ENCODE results near the gene KCNQ4. TPM values are rescaled to one million over a fixed set of nuclear protein-coding genes. Genes with fewer than 3 reads are reported as not detected.
A peak's percentile ranks its signal among the peaks of the same experiment; 100 is the strongest.

The KCNQ4 gene
- total and polyA plus RNA-seq, 2 experiments from 2014 or later = 1.3 to 3.0 TPM

GRCh38 chr1:40806731-40807695 is 23.4 kb downstream of the KCNQ4 start:
- H3K36me3 Mint-ChIP-seq (ENCODE audit: low read depth) = no peaks in the 10 kb centered on the region; the same call in 2 of the 3 replicates
- Histone ChIP-seq H3F3A (replicated peaks; ENCODE audit: low read depth) (no peaks in the 10 kb centered on the region; the same call in 1 of the 2 replicates), H3K4me3 (no peak overlapping the region), H3K4me1 (ENCODE audit: insufficient read depth) (peaks cover 32% of the 10 kb centered on the region), H3K36me3 (ENCODE audit: insufficient read depth) (no peaks in the 10 kb centered on the region), H3K9me2 (ENCODE audit: insufficient read depth) (no peaks in the 10 kb centered on the region), H3K27ac (ENCODE audit: low read depth) (no peak overlapping the region), H3K4me2 (no peak overlapping the region), H3K27me3 (ENCODE audit: insufficient read depth) (peaks cover under 1% of the 10 kb centered on the region; the same call in 1 of the 2 replicates), H3K79me2 (replicated peaks; ENCODE audit: insufficient read depth) (no peaks in the 10 kb centered on the region), H4K20me1 (replicated peaks; ENCODE audit: insufficient read depth) (no peaks in the 10 kb centered on the region), H2AFZ (peak overlapping the region; percentile 59; the same call in 1 of the 2 replicates)
- H3K4me3 Mint-ChIP-seq = no peak overlapping the region
- H3K27me3 Mint-ChIP-seq (ENCODE audit: insufficient read depth, low read depth, poor library complexity) = peaks cover 14% of the 10 kb centered on the region
- H3K4me1 Mint-ChIP-seq = peaks cover 35% of the 10 kb centered on the region
- H3K27ac Mint-ChIP-seq = no peak overlapping the region
- no peak for TF ChIP-seq ZNF331 (CRISPR knock-in tag; IDR thresholded peaks at IDR 0.05; ENCODE audit: low read depth)
- TF ChIP-seq CREB1 (CRISPR knock-in tag; IDR thresholded peaks at IDR 0.05; ENCODE audit: low read depth) = no peak
- TF ChIP-seq EZH2 (IDR thresholded peaks at IDR 0.05; ENCODE audit: low read depth, unreplicated experiment) = no peak
- no peak for TF ChIP-seq CTCF (conservative IDR thresholded peaks at IDR 0.05; ENCODE audit: low read depth in 2 of 2)
- TF ChIP-seq POLR2AphosphoS5 (IDR thresholded peaks at IDR 0.05; ENCODE audit: low read depth) = no peak
- no peak for TF ChIP-seq EZH2phosphoT487 (IDR thresholded peaks at IDR 0.05; ENCODE audit: unreplicated experiment)
- TF ChIP-seq NANOG (IDR thresholded peaks at IDR 0.05; ENCODE audit: borderline replicate concordance) = no peak
- no peak for TF ChIP-seq JUNB (IDR thresholded peaks at IDR 0.05; ENCODE audit: unreplicated experiment)
- no peak for TF ChIP-seq REST (IDR thresholded peaks at IDR 0.05; ENCODE audit: unreplicated experiment)
- TF ChIP-seq, protein P1, sequence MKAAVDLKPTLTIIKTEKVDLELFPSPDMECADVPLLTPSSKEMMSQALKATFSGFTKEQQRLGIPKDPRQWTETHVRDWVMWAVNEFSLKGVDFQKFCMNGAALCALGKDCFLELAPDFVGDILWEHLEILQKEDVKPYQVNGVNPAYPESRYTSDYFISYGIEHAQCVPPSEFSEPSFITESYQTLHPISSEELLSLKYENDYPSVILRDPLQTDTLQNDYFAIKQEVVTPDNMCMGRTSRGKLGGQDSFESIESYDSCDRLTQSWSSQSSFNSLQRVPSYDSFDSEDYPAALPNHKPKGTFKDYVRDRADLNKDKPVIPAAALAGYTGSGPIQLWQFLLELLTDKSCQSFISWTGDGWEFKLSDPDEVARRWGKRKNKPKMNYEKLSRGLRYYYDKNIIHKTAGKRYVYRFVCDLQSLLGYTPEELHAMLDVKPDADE (IDR thresholded peaks at IDR 0.05) = no peak
- TF ChIP-seq, protein P2, sequence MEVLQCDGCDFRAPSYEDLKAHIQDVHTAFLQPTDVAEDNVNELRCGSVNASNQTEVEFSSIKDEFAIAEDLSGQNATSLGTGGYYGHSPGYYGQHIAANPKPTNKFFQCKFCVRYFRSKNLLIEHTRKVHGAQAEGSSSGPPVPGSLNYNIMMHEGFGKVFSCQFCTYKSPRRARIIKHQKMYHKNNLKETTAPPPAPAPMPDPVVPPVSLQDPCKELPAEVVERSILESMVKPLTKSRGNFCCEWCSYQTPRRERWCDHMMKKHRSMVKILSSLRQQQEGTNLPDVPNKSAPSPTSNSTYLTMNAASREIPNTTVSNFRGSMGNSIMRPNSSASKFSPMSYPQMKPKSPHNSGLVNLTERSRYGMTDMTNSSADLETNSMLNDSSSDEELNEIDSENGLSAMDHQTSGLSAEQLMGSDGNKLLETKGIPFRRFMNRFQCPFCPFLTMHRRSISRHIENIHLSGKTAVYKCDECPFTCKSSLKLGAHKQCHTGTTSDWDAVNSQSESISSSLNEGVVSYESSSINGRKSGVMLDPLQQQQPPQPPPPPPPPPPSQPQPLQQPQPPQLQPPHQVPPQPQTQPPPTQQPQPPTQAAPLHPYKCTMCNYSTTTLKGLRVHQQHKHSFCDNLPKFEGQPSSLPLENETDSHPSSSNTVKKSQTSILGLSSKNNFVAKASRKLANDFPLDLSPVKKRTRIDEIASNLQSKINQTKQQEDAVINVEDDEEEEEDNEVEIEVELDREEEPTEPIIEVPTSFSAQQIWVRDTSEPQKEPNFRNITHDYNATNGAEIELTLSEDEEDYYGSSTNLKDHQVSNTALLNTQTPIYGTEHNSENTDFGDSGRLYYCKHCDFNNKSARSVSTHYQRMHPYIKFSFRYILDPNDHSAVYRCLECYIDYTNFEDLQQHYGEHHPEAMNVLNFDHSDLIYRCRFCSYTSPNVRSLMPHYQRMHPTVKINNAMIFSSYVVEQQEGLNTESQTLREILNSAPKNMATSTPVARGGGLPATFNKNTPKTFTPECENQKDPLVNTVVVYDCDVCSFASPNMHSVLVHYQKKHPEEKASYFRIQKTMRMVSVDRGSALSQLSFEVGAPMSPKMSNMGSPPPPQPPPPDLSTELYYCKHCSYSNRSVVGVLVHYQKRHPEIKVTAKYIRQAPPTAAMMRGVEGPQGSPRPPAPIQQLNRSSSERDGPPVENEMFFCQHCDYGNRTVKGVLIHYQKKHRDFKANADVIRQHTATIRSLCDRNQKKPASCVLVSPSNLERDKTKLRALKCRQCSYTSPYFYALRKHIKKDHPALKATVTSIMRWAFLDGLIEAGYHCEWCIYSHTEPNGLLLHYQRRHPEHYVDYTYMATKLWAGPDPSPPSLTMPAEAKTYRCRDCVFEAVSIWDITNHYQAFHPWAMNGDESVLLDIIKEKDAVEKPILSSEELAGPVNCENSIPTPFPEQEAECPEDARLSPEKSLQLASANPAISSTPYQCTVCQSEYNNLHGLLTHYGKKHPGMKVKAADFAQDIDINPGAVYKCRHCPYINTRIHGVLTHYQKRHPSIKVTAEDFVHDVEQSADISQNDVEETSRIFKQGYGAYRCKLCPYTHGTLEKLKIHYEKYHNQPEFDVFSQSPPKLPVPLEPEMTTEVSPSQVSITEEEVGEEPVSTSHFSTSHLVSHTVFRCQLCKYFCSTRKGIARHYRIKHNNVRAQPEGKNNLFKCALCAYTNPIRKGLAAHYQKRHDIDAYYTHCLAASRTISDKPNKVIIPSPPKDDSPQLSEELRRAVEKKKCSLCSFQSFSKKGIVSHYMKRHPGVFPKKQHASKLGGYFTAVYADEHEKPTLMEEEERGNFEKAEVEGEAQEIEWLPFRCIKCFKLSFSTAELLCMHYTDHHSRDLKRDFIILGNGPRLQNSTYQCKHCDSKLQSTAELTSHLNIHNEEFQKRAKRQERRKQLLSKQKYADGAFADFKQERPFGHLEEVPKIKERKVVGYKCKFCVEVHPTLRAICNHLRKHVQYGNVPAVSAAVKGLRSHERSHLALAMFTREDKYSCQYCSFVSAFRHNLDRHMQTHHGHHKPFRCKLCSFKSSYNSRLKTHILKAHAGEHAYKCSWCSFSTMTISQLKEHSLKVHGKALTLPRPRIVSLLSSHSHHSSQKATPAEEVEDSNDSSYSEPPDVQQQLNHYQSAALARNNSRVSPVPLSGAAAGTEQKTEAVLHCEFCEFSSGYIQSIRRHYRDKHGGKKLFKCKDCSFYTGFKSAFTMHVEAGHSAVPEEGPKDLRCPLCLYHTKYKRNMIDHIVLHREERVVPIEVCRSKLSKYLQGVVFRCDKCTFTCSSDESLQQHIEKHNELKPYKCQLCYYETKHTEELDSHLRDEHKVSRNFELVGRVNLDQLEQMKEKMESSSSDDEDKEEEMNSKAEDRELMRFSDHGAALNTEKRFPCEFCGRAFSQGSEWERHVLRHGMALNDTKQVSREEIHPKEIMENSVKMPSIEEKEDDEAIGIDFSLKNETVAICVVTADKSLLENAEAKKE (CRISPR knock-in tag; IDR thresholded peaks at IDR 0.05) = no peak
- no peak for TF ChIP-seq ZNF114 (CRISPR knock-in tag; IDR thresholded peaks at IDR 0.05)
- TF ChIP-seq STAT1 (IDR thresholded peaks at IDR 0.05; ENCODE audit: unreplicated experiment) = no peak
- H3K9me3 Mint-ChIP-seq = no peaks in the 10 kb centered on the region
- peak; percentile 32 for DNase-seq (ENCODE audit: low spot score)
- ATAC-seq = peak; percentile 4; the same call in 1 of the 3 replicates

Measured in GM23338 (cell line).